Left ventricle myocardium superior (tissue), 1 donor: ENCODE measurements around the gene LRRC4C. TPM values are rescaled to one million over a fixed set of nuclear protein-coding genes. Genes with fewer than 3 reads are reported as not detected.

Source experiments
- ATAC-seq: fragments of 200-7000 bp; cut with Tn5 transposase; one replicate; pipeline ENCODE4 v1.9.1; 2020; ENCODE audit warnings: mild to moderate bottlenecking, moderate library complexity
- DNase-seq: peaks from one replicate; pipeline ENCODE4 v3.0.0-alpha.2; 2020
- intact Hi-C: fragments of 100-400 bp; cut with micrococcal nuclease; formaldehyde crosslinking; loops from one replicate; pipeline ENCODE4 v1.11.0; 2022
- long read RNA-seq: library from polyadenylated mRNA; unstranded; transcript quantifications from one replicate; pipeline ENCODE4 v2.0.0, GENCODE V29; 2021
- total RNA-seq: library from RNA; stranded (reverse); fragmentation: NEBNext Ultra II Directional; extraction: Animal tissue kit (Norgen Biotek cat#: 25700); gene quantifications from one replicate; pipeline ENCODE4 v1.2.1, GENCODE V29; 2021
- donor health status: DM: no; HTN: yes; CAD: no; lungs with severe emphysema.

LRRC4C gene
- total RNA-seq: 0.57 TPM
- long read RNA-seq, partial matches to known transcripts: 0 of 2 reads
- long read RNA-seq, other reads (novel, unspliced or antisense): 2 of 2 reads

- intact Hi-C loops: loop anchor here (10.0 kb wide), 1 partner anchor 1065 kb away; no protein-coding TSS in a partner anchor
- ATAC-seq: no peak
- no peak for DNase-seq
Measured at GRCh38 chr11:41459465-41460401, at the start of gene LRRC4C. Gene LRRC4C, minus strand, starts transcription at chr11:41459652.

- intact Hi-C loops: no loop called here
- DNase-seq: no peak
- ATAC-seq: no peak
Measured at GRCh38 chr11:41508121-41508520, 48.7 kb upstream of the LRRC4C start.

- DNase-seq: no peak
- intact Hi-C loops: no loop called here
- ATAC-seq: no peak
Measured at GRCh38 chr11:41499429-41499828, 40.0 kb upstream of the LRRC4C start.

GRCh38 chr11:41498726-41499125 lies 39.3 kb upstream of the LRRC4C start:
- no peak for DNase-seq
- intact Hi-C loops: no loop called here

GRCh38 chr11:41497974-41498373 lies 38.5 kb upstream of the LRRC4C start:
- no peak for DNase-seq
- intact Hi-C loops: no loop called here
- ATAC-seq: no peak

More at GRCh38 chr11:41498726-41499125, 39.3 kb upstream of the LRRC4C start:
- ATAC-seq: no peak

GRCh38 chr11:41494716-41495115 lies 35.3 kb upstream of the LRRC4C start:
- intact Hi-C loops: no loop called here
- ATAC-seq: no peak

GRCh38 chr11:41486424-41486823 lies 27.0 kb upstream of the LRRC4C start:
- ATAC-seq: no peak
- DNase-seq: no peak

More at GRCh38 chr11:41494716-41495115, 35.3 kb upstream of the LRRC4C start:
- no peak for DNase-seq

GRCh38 chr11:41483956-41484355 lies 24.5 kb upstream of the LRRC4C start:
- DNase-seq: no peak
- intact Hi-C loops: no loop called here
- no peak for ATAC-seq

More at GRCh38 chr11:41486424-41486823, 27.0 kb upstream of the LRRC4C start:
- intact Hi-C loops: no loop called here

- ATAC-seq: no peak
- no peak for DNase-seq
- intact Hi-C loops: no loop called here
Measured at GRCh38 chr11:41479179-41479578, 19.7 kb upstream of the LRRC4C start.

- DNase-seq: no peak
- no peak for ATAC-seq
- intact Hi-C loops: loop anchor here (10.0 kb wide), 1 partner anchor 1064 kb away; no protein-coding TSS in a partner anchor
Measured at GRCh38 chr11:41461057-41461681, 1.7 kb upstream of the LRRC4C start.

GRCh38 chr11:41458641-41459040 lies 811 bp downstream of the LRRC4C start:
- DNase-seq (no peak), ATAC-seq (no peak)
- intact Hi-C loops: no loop called here

- ATAC-seq: no peak
- DNase-seq: no peak
- intact Hi-C loops: no loop called here
Measured at GRCh38 chr11:41458154-41458553, 1.3 kb downstream of the LRRC4C start.

- ATAC-seq (no peak), DNase-seq (no peak)
- intact Hi-C loops: no loop called here
Measured at GRCh38 chr11:41457216-41458014, 2.0 kb downstream of the LRRC4C start.

- intact Hi-C loops: no loop called here
- DNase-seq (no peak), ATAC-seq (no peak)
Measured at GRCh38 chr11:41456269-41456668, 3.2 kb downstream of the LRRC4C start.

- intact Hi-C loops: no loop called here
- no peak for DNase-seq
- ATAC-seq: no peak
Measured at GRCh38 chr11:41451011-41451410, 8.4 kb downstream of the LRRC4C start.

GRCh38 chr11:41449483-41450050 lies 9.9 kb downstream of the LRRC4C start:
- DNase-seq: no peak
- intact Hi-C loops: no loop called here
- ATAC-seq: no peak

GRCh38 chr11:41446566-41446965 lies 12.9 kb downstream of the LRRC4C start:
- ATAC-seq: no peak
- intact Hi-C loops: no loop called here
- no peak for DNase-seq

GRCh38 chr11:41446107-41446506 lies 13.3 kb downstream of the LRRC4C start:
- intact Hi-C loops: no loop called here
- ATAC-seq (no peak), DNase-seq (no peak)

GRCh38 chr11:41437006-41437490 lies 22.4 kb downstream of the LRRC4C start:
- DNase-seq (no peak), ATAC-seq (no peak)
- intact Hi-C loops: no loop called here
